Thoracic aorta (tissue), 2 donors: ENCODE data around the gene ZNF638. TPM values are rescaled to one million over a fixed set of nuclear protein-coding genes. Genes with fewer than 3 reads are reported as not detected.
"Not testable (repeated sequence)": the region's sequence is repeated elsewhere in the genome, so short reads cannot be mapped to it uniquely, and the experiment has no call there.

Experiments
- ATAC-seq: fragments of 150-250 bp; one replicate; pipeline ENCODE4 v1.8.0; 2017; ENCODE audit warnings: low read depth; ENCODE audit not compliant: insufficient number of reproducible peaks, low FRiP score
- DNase-seq: peaks from one replicate; pipeline ENCODE4 v3.0.0-alpha.2; 2020; ENCODE audit warnings: low spot score
- H3K27ac ChIP-seq, 2 donors: fragments of 200-600 bp; sonication (generic); 1 replicate in 1 of 2; 2 replicates in 1 of 2; pipeline ENCODE4 v1.5.1; 2016; ENCODE audit warnings: mild to moderate bottlenecking in 2 of 2, moderate library complexity in 2 of 2
- H3K27me3 ChIP-seq: fragments of 200-600 bp; sonication (generic); replicated peaks from 2 replicates; pipeline ENCODE4 v1.6.0; 2016; ENCODE audit warnings: mild to moderate bottlenecking; ENCODE audit not compliant: insufficient read depth
- H3K36me3 ChIP-seq: fragments of 200-600 bp; sonication (generic); one replicate; pipeline ENCODE4 v1.5.1; 2016
- H3K4me1 ChIP-seq, 2 donors: fragments of 200-600 bp; sonication (generic); 1 replicate in 1 of 2; 2 replicates in 1 of 2; pipeline versions ENCODE4 v1.5.1 to v1.6.0; 2016; ENCODE audit warnings: low read depth in 2 of 2, mild to moderate bottlenecking in 1 of 2; ENCODE audit not compliant: control insufficient read depth in 1 of 2
- H3K4me3 ChIP-seq: fragments of 200-600 bp; sonication (generic); 2 replicates; pipeline ENCODE4 v1.5.1; 2016; ENCODE audit warnings: mild to moderate bottlenecking
- H3K9me3 ChIP-seq: fragments of 200-600 bp; sonication (generic); 2 replicates; pipeline ENCODE4 v1.5.1; 2016
- total RNA-seq, 2 donors: library from RNA; depleted of rRNA; stranded (reverse); fragments of >200 nt; gene quantifications; one replicate each; pipeline versions ENCODE4 v1.1.0 to v1.2.3, GENCODE V29; 2016
- TF ChIP-seq, protein P1 (sequence below): fragments of 200-600 bp; sonication (generic); IDR thresholded peaks from one replicate; pipeline ENCODE4 v1.5.1; 2019; ENCODE audit warnings: antibody characterized with exemption

ZNF638 gene
- total RNA-seq, 2 donors from 2014 or later = 162 to 230 TPM

DNA sequence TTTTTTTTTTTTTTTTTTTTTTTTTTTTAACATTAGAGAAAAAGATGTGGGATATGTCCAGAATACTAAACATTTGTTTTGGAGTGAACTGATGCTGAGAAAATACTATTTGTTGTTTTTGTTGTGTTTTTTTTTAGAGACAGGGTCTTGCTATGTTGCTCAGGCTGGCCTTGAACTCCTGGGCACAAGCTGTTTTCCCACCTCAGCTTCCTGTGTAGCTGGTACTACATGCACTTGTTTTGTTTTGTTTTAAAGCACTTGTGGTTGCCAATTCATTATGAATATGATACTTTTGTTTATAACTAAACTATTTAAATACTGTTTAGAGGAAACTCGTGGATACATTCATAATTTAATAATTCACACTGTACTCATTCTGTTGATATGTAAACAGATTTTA, 88.4 kb downstream of the ZNF638 start:
- Histone ChIP-seq H3K4me1 (peaks cover 0 to 9% of the 10 kb centered on the region in 2 donors), H3K36me3 (no peaks in the 10 kb centered on the region), H3K27me3 (no peaks in the 10 kb centered on the region), H3K9me3 (no peaks in the 10 kb centered on the region), H3K4me3 (no peak overlapping the region), H3K27ac (no peak overlapping the region)
- TF ChIP-seq, protein P1, sequence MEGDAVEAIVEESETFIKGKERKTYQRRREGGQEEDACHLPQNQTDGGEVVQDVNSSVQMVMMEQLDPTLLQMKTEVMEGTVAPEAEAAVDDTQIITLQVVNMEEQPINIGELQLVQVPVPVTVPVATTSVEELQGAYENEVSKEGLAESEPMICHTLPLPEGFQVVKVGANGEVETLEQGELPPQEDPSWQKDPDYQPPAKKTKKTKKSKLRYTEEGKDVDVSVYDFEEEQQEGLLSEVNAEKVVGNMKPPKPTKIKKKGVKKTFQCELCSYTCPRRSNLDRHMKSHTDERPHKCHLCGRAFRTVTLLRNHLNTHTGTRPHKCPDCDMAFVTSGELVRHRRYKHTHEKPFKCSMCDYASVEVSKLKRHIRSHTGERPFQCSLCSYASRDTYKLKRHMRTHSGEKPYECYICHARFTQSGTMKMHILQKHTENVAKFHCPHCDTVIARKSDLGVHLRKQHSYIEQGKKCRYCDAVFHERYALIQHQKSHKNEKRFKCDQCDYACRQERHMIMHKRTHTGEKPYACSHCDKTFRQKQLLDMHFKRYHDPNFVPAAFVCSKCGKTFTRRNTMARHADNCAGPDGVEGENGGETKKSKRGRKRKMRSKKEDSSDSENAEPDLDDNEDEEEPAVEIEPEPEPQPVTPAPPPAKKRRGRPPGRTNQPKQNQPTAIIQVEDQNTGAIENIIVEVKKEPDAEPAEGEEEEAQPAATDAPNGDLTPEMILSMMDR = no peak
- DNase-seq = no peak
- ATAC-seq = no peak

GRCh38 chr2:71422786-71423185, 91.2 kb downstream of the ZNF638 start:
- H3K27ac ChIP-seq = no peak overlapping the region
- peaks cover 0 to 9% of the 10 kb centered on the region in 2 donors for H3K4me1 ChIP-seq
- no peak overlapping the region for H3K4me3 ChIP-seq
- DNase-seq (no peak), ATAC-seq (no peak)
- TF ChIP-seq, protein P1 = no peak
- peaks cover 8% of the 10 kb centered on the region for H3K36me3 ChIP-seq
- no peaks in the 10 kb centered on the region for H3K27me3 ChIP-seq
- no peaks in the 10 kb centered on the region for H3K9me3 ChIP-seq

DNA sequence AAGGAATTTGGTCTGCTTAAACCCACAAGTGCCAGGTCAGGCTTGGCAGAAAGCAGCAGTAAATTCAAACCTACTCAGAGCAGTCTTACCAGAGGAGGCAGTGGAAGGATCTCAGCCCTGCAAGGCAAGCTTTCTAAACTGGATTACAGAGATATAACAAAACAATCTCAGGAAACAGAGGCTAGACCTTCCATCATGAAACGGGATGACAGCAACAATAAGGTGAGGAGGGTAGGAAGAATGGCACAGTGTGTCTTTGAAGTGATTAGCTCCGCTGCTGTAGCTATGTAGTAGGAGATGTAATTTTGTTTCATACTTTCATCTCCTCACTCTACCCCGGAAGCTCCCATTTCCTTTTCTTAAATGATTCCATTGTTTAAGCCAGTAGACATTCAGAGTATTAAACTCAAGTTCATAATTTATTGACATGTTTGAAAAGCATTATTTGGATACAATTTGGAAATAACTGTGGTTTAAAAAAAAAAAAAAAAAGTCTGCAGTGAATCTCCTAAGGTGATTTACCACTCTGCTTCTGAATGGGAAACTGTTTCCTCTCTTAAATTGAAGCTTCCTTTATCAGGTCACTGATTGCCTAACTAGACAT, 92.3 kb downstream of the ZNF638 start:
- DNase-seq = no peak
- Histone ChIP-seq H3K27me3 (no peaks in the 10 kb centered on the region), H3K9me3 (no peaks in the 10 kb centered on the region), H3K27ac (no peak overlapping the region), H3K4me1 (peaks cover 0 to 9% of the 10 kb centered on the region in 2 donors), H3K36me3 (peaks cover 8% of the 10 kb centered on the region), H3K4me3 (no peak overlapping the region)
- ATAC-seq = no peak
- TF ChIP-seq, protein P1 = no peak

- Histone ChIP-seq H3K27me3 (no peaks in the 10 kb centered on the region), H3K9me3 (no peaks in the 10 kb centered on the region), H3K36me3 (peaks cover 17% of the 10 kb centered on the region), H3K4me1 (peaks cover 0 to 9% of the 10 kb centered on the region in 2 donors), H3K27ac (no peak overlapping the region), H3K4me3 (no peak overlapping the region)
- ATAC-seq (no peak), DNase-seq (no peak)
- TF ChIP-seq, protein P1 = no peak
Observed at GRCh38 chr2:71426721-71427120, 95.1 kb downstream of the ZNF638 start.

DNA sequence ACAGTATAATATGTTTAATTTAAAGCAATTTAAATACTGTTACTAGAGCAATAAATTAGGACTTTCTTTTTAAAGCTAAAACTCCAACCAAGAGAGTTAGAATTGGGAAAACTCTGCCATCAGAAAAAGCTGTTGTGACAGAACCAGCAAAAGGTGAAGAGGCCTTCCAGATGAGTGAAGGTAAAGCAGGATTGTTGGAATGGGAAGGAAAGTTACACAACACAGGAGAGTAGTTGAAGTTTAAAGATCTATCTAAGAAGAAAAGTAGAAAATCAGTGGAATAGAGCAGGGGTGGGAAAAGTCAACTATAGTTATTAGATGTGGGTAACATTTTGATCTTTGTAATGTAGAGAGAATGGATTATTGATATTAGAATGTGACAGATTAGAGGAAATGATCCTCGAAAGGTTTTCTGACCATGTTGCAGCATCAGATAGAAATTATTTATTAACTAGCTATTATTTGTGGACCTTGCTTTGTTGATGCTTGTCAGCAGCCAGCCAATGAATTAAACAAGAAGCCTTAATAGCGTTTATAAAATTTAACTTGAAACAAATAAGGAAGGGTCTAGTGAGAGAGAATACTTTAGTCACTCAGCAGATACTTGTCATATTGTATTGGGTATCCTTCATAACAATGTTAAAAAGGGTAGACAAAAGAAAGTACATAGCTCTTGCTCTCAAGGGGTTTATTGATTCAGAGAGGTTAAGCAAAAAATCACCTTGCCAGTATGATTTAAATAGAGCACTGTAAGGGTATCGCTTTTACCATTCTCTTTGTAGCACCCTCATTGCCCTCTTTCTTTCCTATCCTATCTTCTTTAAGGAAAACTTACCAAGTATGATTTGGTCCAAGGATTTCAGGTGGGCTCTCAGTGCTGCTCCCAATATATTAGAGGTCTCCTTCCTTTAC, 97.1 kb downstream of the ZNF638 start:
- DNase-seq (no peak), ATAC-seq (no peak)
- Histone ChIP-seq H3K9me3 (no peaks in the 10 kb centered on the region), H3K4me1 (no peaks in the 10 kb centered on the region), H3K27me3 (no peaks in the 10 kb centered on the region), H3K36me3 (peaks cover 31% of the 10 kb centered on the region), H3K27ac (no peak overlapping the region), H3K4me3 (no peak overlapping the region)
- TF ChIP-seq, protein P1 = no peak

- H3K9me3 ChIP-seq, H3K27me3 ChIP-seq, H3K36me3 ChIP-seq, H3K4me3 ChIP-seq, H3K4me1 ChIP-seq, H3K27ac ChIP-seq, DNase-seq, ATAC-seq: not testable (repeated sequence)
Observed at GRCh38 chr2:71445142-71445541, 113.6 kb downstream of the ZNF638 start.
